H9 (cell line): ENCODE data around the gene SMIM12. TPM values are rescaled to one million over a fixed set of nuclear protein-coding genes. Genes with fewer than 3 reads are reported as not detected.

Experiments
- DNase-seq: peaks from one replicate; pipeline ENCODE4 v3.0.0-alpha.2; 2017
- H2AFZ ChIP-seq: one replicate; pipeline ENCODE4 v1.6.1; 2013; ENCODE audit warnings: mild to moderate bottlenecking, low read length, control low read depth, moderate library complexity
- H2AK5ac ChIP-seq: 2 replicates; pipeline ENCODE4 v1.6.1; 2013; ENCODE audit warnings: low read length, control low read depth, mixed read lengths; ENCODE audit not compliant: insufficient read length
- H2BK120ac ChIP-seq: one replicate; pipeline ENCODE4 v1.6.1; 2013; ENCODE audit warnings: low read depth, mild to moderate bottlenecking, low read length, control low read depth, inconsistent platforms; ENCODE audit not compliant: poor library complexity, severe bottlenecking
- H2BK12ac ChIP-seq: 2 replicates; pipeline ENCODE4 v1.6.1; 2013; ENCODE audit warnings: low read length, control low read depth, mixed read lengths, low read depth; ENCODE audit not compliant: insufficient read length
- H2BK15ac ChIP-seq: 2 replicates; pipeline ENCODE4 v1.6.1; 2013; ENCODE audit warnings: low read depth, low read length, control low read depth
- H2BK20ac ChIP-seq: one replicate; pipeline ENCODE4 v1.6.1; 2013; ENCODE audit warnings: low read depth, mild to moderate bottlenecking, low read length, control low read depth, inconsistent platforms; ENCODE audit not compliant: poor library complexity, severe bottlenecking
- H2BK5ac ChIP-seq: 2 replicates; pipeline ENCODE4 v1.6.1; 2013; ENCODE audit warnings: low read length, control low read depth, mixed read lengths; ENCODE audit not compliant: insufficient read length
- H3K14ac ChIP-seq: 2 replicates; pipeline ENCODE4 v1.6.1; 2013; ENCODE audit warnings: low read length, control low read depth; ENCODE audit not compliant: insufficient read depth
- H3K18ac ChIP-seq: 2 replicates; pipeline ENCODE4 v1.6.1; 2013; ENCODE audit warnings: low read depth, mild to moderate bottlenecking, mixed read lengths, low read length, control low read depth; ENCODE audit not compliant: insufficient read length
- H3K23ac ChIP-seq: 2 replicates; pipeline ENCODE4 v1.6.1; 2013; ENCODE audit warnings: low read length, control low read depth, mixed read lengths, low read depth; ENCODE audit not compliant: insufficient read length
- H3K23me2 ChIP-seq: 2 replicates; pipeline ENCODE4 v1.6.1; 2013; ENCODE audit warnings: low read depth, mild to moderate bottlenecking, mixed read lengths, low read length, control low read depth; ENCODE audit not compliant: insufficient read length, poor library complexity, severe bottlenecking
- H3K27ac ChIP-seq: 2 replicates; pipeline ENCODE4 v1.5.1; 2013; ENCODE audit warnings: low read length, control low read depth, mixed read lengths, low read depth; ENCODE audit not compliant: insufficient read length
- H3K27me3 ChIP-seq: 2 replicates; pipeline ENCODE4 v1.6.1; 2013; ENCODE audit warnings: low read length, control low read depth, inconsistent platforms; ENCODE audit not compliant: insufficient read depth
- H3K4ac ChIP-seq: 2 replicates; pipeline ENCODE4 v1.6.1; 2013; ENCODE audit warnings: low read depth, mild to moderate bottlenecking, control low read depth, inconsistent platforms, low read length, moderate library complexity
- H3K4me1 ChIP-seq: 2 replicates; pipeline ENCODE4 v1.6.1; 2013; ENCODE audit warnings: low read length, control low read depth, inconsistent platforms; ENCODE audit not compliant: insufficient read depth
- H3K4me2 ChIP-seq: 2 replicates; pipeline ENCODE4 v1.6.1; 2013; ENCODE audit warnings: low read length, control low read depth, mixed read lengths; ENCODE audit not compliant: insufficient read length, insufficient read depth
- H3K56ac ChIP-seq: 2 replicates; pipeline ENCODE4 v1.6.1; 2013; ENCODE audit warnings: low read depth, mild to moderate bottlenecking, mixed read lengths, low read length, control low read depth; ENCODE audit not compliant: insufficient read length
- H3K79me1 ChIP-seq: 2 replicates; pipeline ENCODE4 v1.6.1; 2013; ENCODE audit warnings: low read depth, mild to moderate bottlenecking, moderate library complexity, low read length, control low read depth, inconsistent platforms; ENCODE audit not compliant: insufficient read depth, poor library complexity, severe bottlenecking
- H3K79me2 ChIP-seq: 2 replicates; pipeline ENCODE4 v1.6.1; 2013; ENCODE audit warnings: low read length, control low read depth, inconsistent platforms; ENCODE audit not compliant: insufficient read depth
- H3K9ac ChIP-seq: 2 replicates; pipeline ENCODE4 v1.6.1; 2013; ENCODE audit warnings: low read length, control low read depth, mixed read lengths; ENCODE audit not compliant: insufficient read length; ENCODE audit errors: extremely low read depth
- H3K9me3 ChIP-seq: one replicate; pipeline ENCODE4 v1.6.1; 2013; ENCODE audit warnings: low read depth, low read length, inconsistent platforms; ENCODE audit not compliant: control insufficient read depth
- H3T11ph ChIP-seq: one replicate; pipeline ENCODE4 v1.6.1; 2013; ENCODE audit warnings: mild to moderate bottlenecking, low read length, control low read depth, inconsistent platforms
- H4K20me1 ChIP-seq: one replicate; pipeline ENCODE4 v1.6.1; 2013; ENCODE audit not compliant: control insufficient read depth, insufficient read length, insufficient read depth
- H4K5ac ChIP-seq: 2 replicates; pipeline ENCODE4 v1.6.1; 2013; ENCODE audit warnings: low read depth, mild to moderate bottlenecking, mixed read lengths, low read length, control low read depth; ENCODE audit not compliant: insufficient read length
- H4K8ac ChIP-seq: replicated peaks from 2 replicates; pipeline ENCODE4 v1.6.1; 2013; ENCODE audit warnings: low read length, control low read depth, mixed read lengths, low read depth; ENCODE audit not compliant: insufficient read length
- H4K91ac ChIP-seq: 2 replicates; pipeline ENCODE4 v1.6.1; 2013; ENCODE audit warnings: low read depth, mild to moderate bottlenecking, moderate library complexity, mixed read lengths, low read length, control low read depth; ENCODE audit not compliant: insufficient read length
- H3K27ac Mint-ChIP-seq, 3 experiments: 2 replicates in 2 of 3; 3 replicates in 1 of 3; pipeline ENCODE4 v1.8.0; 2020 to 2021; ENCODE audit warnings: mixed read lengths in 3 of 3, mild to moderate bottlenecking in 1 of 3, moderate library complexity in 1 of 3
- H3K27me3 Mint-ChIP-seq: 2 replicates; pipeline ENCODE4 v1.8.0; 2021; ENCODE audit warnings: low read depth, mild to moderate bottlenecking, moderate library complexity, mixed read lengths
- H3K36me3 Mint-ChIP-seq, 3 experiments: 2 replicates in 2 of 3; 3 replicates in 1 of 3; pipeline ENCODE4 v1.8.0; 2020 to 2021; ENCODE audit warnings: low read depth in 3 of 3, mixed read lengths in 3 of 3; ENCODE audit not compliant: insufficient read depth in 1 of 3
- H3K4me1 Mint-ChIP-seq, 2 experiments: 2 replicates each; pipeline ENCODE4 v1.8.0; 2020; ENCODE audit warnings: mixed read lengths in 2 of 2
- H3K4me3 Mint-ChIP-seq, 2 experiments: 2 replicates in 1 of 2; 3 replicates in 1 of 2; pipeline ENCODE4 v1.8.0; 2020 to 2021; ENCODE audit warnings: mild to moderate bottlenecking in 2 of 2, mixed read lengths in 2 of 2, moderate library complexity in 1 of 2
- H3K9me3 Mint-ChIP-seq, 2 experiments: 2 replicates in 1 of 2; 3 replicates in 1 of 2; pipeline ENCODE4 v1.8.0; 2020; ENCODE audit warnings: mild to moderate bottlenecking in 2 of 2, mixed read lengths in 2 of 2, moderate library complexity in 1 of 2
- CTCF ChIP-seq: fragments of 200-600 bp; sonication (generic); conservative IDR thresholded peaks from 3 replicates; pipeline ENCODE4 v1.8.0; 2021; ENCODE audit warnings: antibody characterized with exemption, mild to moderate bottlenecking
- WGBS: extraction: QIAGEN DNeasy Blood & Tissue Kit; methylation state at CpG from one replicate; pipeline ENCODE4 v1.1.7; 2013; ENCODE audit warnings: missing lambda C conversion rate, low lambda C conversion rate, mixed read lengths; ENCODE audit not compliant: insufficient read length; ENCODE audit errors: extremely low coverage; 5-methylcytosine and 5-hydroxymethylcytosine counted together
- total RNA-seq: library from RNA; stranded (reverse); gene quantifications from 2 replicates; pipeline ENCODE4 v1.2.1, GENCODE V29; 2021

SMIM12 gene
- total RNA-seq, 1 experiment from 2014 or later = 40.9 TPM

- Histone ChIP-seq H3K18ac (no peak overlapping the region), H3K23me2 (no peaks in the 10 kb centered on the region), H4K8ac (no peak overlapping the region), H3K27ac (no peak overlapping the region), H3K9me3 (no peaks in the 10 kb centered on the region), H2BK20ac (no peak overlapping the region), H3K23ac (no peak overlapping the region), H3K4ac (no peak overlapping the region), H3K9ac (no peak overlapping the region), H2BK5ac (no peak overlapping the region), H4K91ac (no peak overlapping the region), H2BK12ac (no peak overlapping the region), H3T11ph (no peak overlapping the region), H2AK5ac (no peak overlapping the region), H3K4me2 (no peak overlapping the region), H3K4me1 (no peaks in the 10 kb centered on the region), H4K5ac (no peak overlapping the region), H4K20me1 (no peaks in the 10 kb centered on the region), H3K14ac (no peak overlapping the region), H3K56ac (no peak overlapping the region), H2BK120ac (no peak overlapping the region), H3K27me3 (no peaks in the 10 kb centered on the region), H3K79me1 (no peaks in the 10 kb centered on the region), H3K79me2 (no peaks in the 10 kb centered on the region), H2AFZ (no peak overlapping the region), H2BK15ac (no peak overlapping the region)
- Mint-ChIP-seq H3K27ac (no peak overlapping the region), H3K9me3 (peaks cover 13 to 14% of the 10 kb centered on the region in 2 experiments), H3K4me1 (peaks cover 9 to 12% of the 10 kb centered on the region in 2 experiments), H3K27me3 (peaks cover 18% of the 10 kb centered on the region), H3K4me3 (no peak overlapping the region), H3K36me3 (peaks cover 0 to 10% (median 6%) of the 10 kb centered on the region in 3 experiments; a peak in 6 of 7 replicates)
- TF ChIP-seq CTCF = peak; percentile 24; the same call in 1 of the 3 replicates
- DNase-seq = no peak
- no CpG with 5 or more reads among the region's 1 CpG for WGBS
These were observed 37.1 kb upstream of the SMIM12 start for GRCh38 chr1:34896612-34897011.
